Measurements from ENCODE around the gene POSTN.
A peak's percentile ranks its signal among the peaks of the same experiment; 100 is the strongest.

The POSTN gene

DNA sequence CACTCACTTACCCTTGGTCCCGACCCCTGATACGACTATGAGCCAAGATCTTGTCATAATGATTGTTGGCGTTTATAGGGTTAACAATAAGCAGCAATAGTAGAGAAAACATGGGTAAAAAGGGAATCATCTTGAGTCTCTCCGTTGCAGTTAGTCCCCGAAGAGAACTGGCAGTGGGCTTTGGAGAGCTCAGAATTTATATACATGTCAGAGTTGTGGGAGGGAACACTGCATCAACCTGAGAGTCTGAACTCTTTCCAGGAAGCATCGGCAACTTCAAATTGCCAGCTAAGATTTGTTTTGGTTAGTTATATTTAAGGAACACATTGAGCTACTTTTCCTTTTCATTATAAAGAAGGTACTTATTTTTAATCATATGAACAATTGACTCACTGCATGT, at the start of gene POSTN:
Gene POSTN, minus strand, starts transcription at position 172 of the 400 bp plus-strand sequence. Its CDS starts 42 bp downstream, at position 130.
- Histone ChIP-seq H3K9me3 (ENCODE audit: control insufficient read depth in 5 of 5, low read length in 5 of 5) (no peaks in the 10 kb centered on the region), H3K4me3 (ENCODE audit: low read depth in 1 of 5, low read length in 5 of 5) (peak within 1 kb of the TSS in 3 of 5 donors; percentile 31 to 61 (median 38)), H3K4me1 (ENCODE audit: control insufficient read depth in 5 of 5, insufficient read depth in 5 of 5, low read length in 5 of 5) (no peaks in the 10 kb centered on the region), H3K27me3 (ENCODE audit: control insufficient read depth in 5 of 5, insufficient read depth in 4 of 5, low read length in 5 of 5) (peaks cover 0 to 2% (median 0%) of the 10 kb centered on the region in 5 donors), H3K27ac (ENCODE audit: low read depth, low read length) (no peak within 1 kb of the TSS), H3K9ac (ENCODE audit: low read length in 5 of 5) (no peak within 1 kb of the TSS), H3K36me3 (ENCODE audit: control insufficient read depth in 5 of 5, insufficient read depth in 5 of 5, low read length in 5 of 5) (no peaks in the 10 kb centered on the region)

GRCh38 chr13:37647031-37647650, 48.6 kb upstream of the POSTN start:
- H3K36me3 ChIP-seq (ENCODE audit: control insufficient read depth in 5 of 5, insufficient read depth in 5 of 5, low read length in 5 of 5) = no peaks in the 10 kb centered on the region
- H3K9me3 ChIP-seq (ENCODE audit: control insufficient read depth in 5 of 5, low read length in 5 of 5) = no peaks in the 10 kb centered on the region
- no peak overlapping the region for H3K4me3 ChIP-seq (ENCODE audit: low read depth in 1 of 5, low read length in 5 of 5)
- H3K27ac ChIP-seq (ENCODE audit: low read depth, low read length) = no peak overlapping the region
- H3K4me1 ChIP-seq (ENCODE audit: control insufficient read depth in 5 of 5, insufficient read depth in 5 of 5, low read length in 5 of 5) = no peaks in the 10 kb centered on the region
- H3K9ac ChIP-seq (ENCODE audit: low read length in 5 of 5) = no peak overlapping the region
- H3K27me3 ChIP-seq (ENCODE audit: control insufficient read depth in 5 of 5, insufficient read depth in 4 of 5, low read length in 5 of 5) = no peaks in the 10 kb centered on the region

DNA sequence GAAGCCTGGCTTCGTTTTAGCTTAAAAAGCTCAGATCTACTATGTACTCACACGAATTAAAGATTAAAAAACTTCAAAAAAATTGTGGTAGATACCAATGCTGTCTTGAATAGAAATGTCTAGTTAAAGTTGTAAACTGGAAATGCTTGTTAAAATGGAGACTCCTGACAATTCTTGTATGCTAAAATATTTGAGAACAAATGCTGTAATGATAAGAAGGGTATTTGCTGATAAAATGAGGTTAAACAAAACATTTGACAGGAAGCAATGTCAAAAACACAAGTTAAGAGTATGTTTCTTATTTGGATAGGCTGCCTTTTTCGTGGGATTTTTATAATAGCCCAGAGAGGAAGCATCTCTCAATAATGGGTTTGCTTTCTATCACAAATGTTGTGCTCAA, 48.0 kb upstream of the POSTN start:
- Histone ChIP-seq H3K4me3 (ENCODE audit: low read depth in 1 of 5, low read length in 5 of 5) (no peak overlapping the region), H3K4me1 (ENCODE audit: control insufficient read depth in 5 of 5, insufficient read depth in 5 of 5, low read length in 5 of 5) (no peaks in the 10 kb centered on the region), H3K36me3 (ENCODE audit: control insufficient read depth in 5 of 5, insufficient read depth in 5 of 5, low read length in 5 of 5) (no peaks in the 10 kb centered on the region), H3K27me3 (ENCODE audit: control insufficient read depth in 5 of 5, insufficient read depth in 4 of 5, low read length in 5 of 5) (no peaks in the 10 kb centered on the region), H3K27ac (ENCODE audit: low read depth, low read length) (no peak overlapping the region), H3K9ac (ENCODE audit: low read length in 5 of 5) (no peak overlapping the region), H3K9me3 (ENCODE audit: control insufficient read depth in 5 of 5, low read length in 5 of 5) (no peaks in the 10 kb centered on the region)

GRCh38 chr13:37645181-37645740, 46.7 kb upstream of the POSTN start:
- Histone ChIP-seq H3K4me1 (ENCODE audit: control insufficient read depth in 5 of 5, insufficient read depth in 5 of 5, low read length in 5 of 5) (no peaks in the 10 kb centered on the region), H3K9ac (ENCODE audit: low read length in 5 of 5) (no peak overlapping the region), H3K36me3 (ENCODE audit: control insufficient read depth in 5 of 5, insufficient read depth in 5 of 5, low read length in 5 of 5) (no peaks in the 10 kb centered on the region), H3K27me3 (ENCODE audit: control insufficient read depth in 5 of 5, insufficient read depth in 4 of 5, low read length in 5 of 5) (no peaks in the 10 kb centered on the region), H3K4me3 (ENCODE audit: low read depth in 1 of 5, low read length in 5 of 5) (no peak overlapping the region), H3K27ac (ENCODE audit: low read depth, low read length) (no peak overlapping the region), H3K9me3 (ENCODE audit: control insufficient read depth in 5 of 5, low read length in 5 of 5) (no peaks in the 10 kb centered on the region)

- no peak overlapping the region for H3K27ac ChIP-seq (ENCODE audit: low read depth, low read length)
- H3K36me3 ChIP-seq (ENCODE audit: control insufficient read depth in 5 of 5, insufficient read depth in 5 of 5, low read length in 5 of 5) = no peaks in the 10 kb centered on the region
- no peaks in the 10 kb centered on the region for H3K27me3 ChIP-seq (ENCODE audit: control insufficient read depth in 5 of 5, insufficient read depth in 4 of 5, low read length in 5 of 5)
- H3K4me1 ChIP-seq (ENCODE audit: control insufficient read depth in 5 of 5, insufficient read depth in 5 of 5, low read length in 5 of 5) = no peaks in the 10 kb centered on the region
- no peak overlapping the region for H3K4me3 ChIP-seq (ENCODE audit: low read depth in 1 of 5, low read length in 5 of 5)
- H3K9ac ChIP-seq (ENCODE audit: low read length in 5 of 5) = no peak overlapping the region
- no peaks in the 10 kb centered on the region for H3K9me3 ChIP-seq (ENCODE audit: control insufficient read depth in 5 of 5, low read length in 5 of 5)
Observed at GRCh38 chr13:37641391-37641790, 42.8 kb upstream of the POSTN start.

DNA sequence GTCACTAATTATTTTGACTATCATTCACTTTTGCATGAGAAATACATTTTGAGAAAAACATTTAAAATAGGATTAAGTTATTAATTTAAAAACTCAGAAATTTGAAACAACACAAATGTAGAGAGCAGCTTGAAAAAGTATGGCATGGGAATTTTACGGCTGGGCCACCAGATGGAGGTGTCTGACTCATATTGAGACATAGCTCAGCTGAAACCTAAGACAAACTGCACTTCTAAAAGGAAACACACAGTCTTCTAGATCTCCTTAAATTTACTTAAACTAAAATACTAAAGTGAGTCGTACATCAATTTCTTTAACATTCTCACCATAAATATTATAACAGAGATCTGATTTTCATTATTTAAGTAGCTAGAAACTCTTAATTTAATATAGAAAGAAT, 41.9 kb upstream of the POSTN start:
- no peaks in the 10 kb centered on the region for H3K4me1 ChIP-seq (ENCODE audit: control insufficient read depth in 5 of 5, insufficient read depth in 5 of 5, low read length in 5 of 5)
- H3K27ac ChIP-seq (ENCODE audit: low read depth, low read length) = no peak overlapping the region
- H3K4me3 ChIP-seq (ENCODE audit: low read depth in 1 of 5, low read length in 5 of 5) = no peak overlapping the region
- H3K27me3 ChIP-seq (ENCODE audit: control insufficient read depth in 5 of 5, insufficient read depth in 4 of 5, low read length in 5 of 5) = no peaks in the 10 kb centered on the region
- no peaks in the 10 kb centered on the region for H3K9me3 ChIP-seq (ENCODE audit: control insufficient read depth in 5 of 5, low read length in 5 of 5)
- no peak overlapping the region for H3K9ac ChIP-seq (ENCODE audit: low read length in 5 of 5)
- no peaks in the 10 kb centered on the region for H3K36me3 ChIP-seq (ENCODE audit: control insufficient read depth in 5 of 5, insufficient read depth in 5 of 5, low read length in 5 of 5)

GRCh38 chr13:37636701-37637100, 38.1 kb upstream of the POSTN start:
- H3K9ac ChIP-seq (ENCODE audit: low read length in 5 of 5) = no peak overlapping the region
- H3K27me3 ChIP-seq (ENCODE audit: control insufficient read depth in 5 of 5, insufficient read depth in 4 of 5, low read length in 5 of 5) = no peaks in the 10 kb centered on the region
- no peaks in the 10 kb centered on the region for H3K36me3 ChIP-seq (ENCODE audit: control insufficient read depth in 5 of 5, insufficient read depth in 5 of 5, low read length in 5 of 5)
- H3K9me3 ChIP-seq (ENCODE audit: control insufficient read depth in 5 of 5, low read length in 5 of 5) = no peaks in the 10 kb centered on the region
- no peak overlapping the region for H3K27ac ChIP-seq (ENCODE audit: low read depth, low read length)
- H3K4me3 ChIP-seq (ENCODE audit: low read depth in 1 of 5, low read length in 5 of 5) = no peak overlapping the region
- H3K4me1 ChIP-seq (ENCODE audit: control insufficient read depth in 5 of 5, insufficient read depth in 5 of 5, low read length in 5 of 5) = no peaks in the 10 kb centered on the region

- Histone ChIP-seq H3K27me3 (ENCODE audit: control insufficient read depth in 5 of 5, insufficient read depth in 4 of 5, low read length in 5 of 5) (no peaks in the 10 kb centered on the region), H3K4me3 (ENCODE audit: low read depth in 1 of 5, low read length in 5 of 5) (no peak overlapping the region), H3K27ac (ENCODE audit: low read depth, low read length) (no peak overlapping the region), H3K9ac (ENCODE audit: low read length in 5 of 5) (no peak overlapping the region), H3K9me3 (ENCODE audit: control insufficient read depth in 5 of 5, low read length in 5 of 5) (no peaks in the 10 kb centered on the region), H3K4me1 (ENCODE audit: control insufficient read depth in 5 of 5, insufficient read depth in 5 of 5, low read length in 5 of 5) (no peaks in the 10 kb centered on the region), H3K36me3 (ENCODE audit: control insufficient read depth in 5 of 5, insufficient read depth in 5 of 5, low read length in 5 of 5) (no peaks in the 10 kb centered on the region)
Observed at GRCh38 chr13:37632294-37632693, 33.7 kb upstream of the POSTN start.

DNA sequence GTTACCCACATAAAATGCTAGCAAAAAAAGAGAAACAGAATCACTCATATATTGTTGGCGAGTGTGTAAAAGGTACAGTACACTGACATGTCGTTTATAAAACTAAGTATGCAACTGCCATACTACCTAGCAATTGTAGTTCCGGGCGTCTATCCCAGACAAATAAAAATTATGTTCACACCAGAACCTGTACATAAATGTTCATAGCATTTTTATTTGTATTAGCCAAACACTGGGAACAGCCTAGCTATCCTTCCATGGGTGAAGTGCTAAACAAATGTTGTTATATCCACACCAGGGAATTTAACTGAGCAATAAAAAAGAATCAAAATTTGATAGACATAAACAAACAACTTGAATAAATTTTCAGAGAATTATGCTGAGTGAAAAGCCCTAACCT, 28.9 kb upstream of the POSTN start:
- Histone ChIP-seq H3K9ac (ENCODE audit: low read length in 5 of 5) (no peak overlapping the region), H3K9me3 (ENCODE audit: control insufficient read depth in 5 of 5, low read length in 5 of 5) (no peaks in the 10 kb centered on the region), H3K4me3 (ENCODE audit: low read depth in 1 of 5, low read length in 5 of 5) (no peak overlapping the region), H3K27ac (ENCODE audit: low read depth, low read length) (no peak overlapping the region), H3K36me3 (ENCODE audit: control insufficient read depth in 5 of 5, insufficient read depth in 5 of 5, low read length in 5 of 5) (no peaks in the 10 kb centered on the region), H3K4me1 (ENCODE audit: control insufficient read depth in 5 of 5, insufficient read depth in 5 of 5, low read length in 5 of 5) (no peaks in the 10 kb centered on the region), H3K27me3 (ENCODE audit: control insufficient read depth in 5 of 5, insufficient read depth in 4 of 5, low read length in 5 of 5) (no peaks in the 10 kb centered on the region)

GRCh38 chr13:37621811-37622361, 23.3 kb upstream of the POSTN start:
- H3K36me3 ChIP-seq (ENCODE audit: control insufficient read depth in 5 of 5, insufficient read depth in 5 of 5, low read length in 5 of 5) = no peaks in the 10 kb centered on the region
- H3K9me3 ChIP-seq (ENCODE audit: control insufficient read depth in 5 of 5, low read length in 5 of 5) = no peaks in the 10 kb centered on the region
- no peak overlapping the region for H3K4me3 ChIP-seq (ENCODE audit: low read depth in 1 of 5, low read length in 5 of 5)
- no peaks in the 10 kb centered on the region for H3K27me3 ChIP-seq (ENCODE audit: control insufficient read depth in 5 of 5, insufficient read depth in 4 of 5, low read length in 5 of 5)
- H3K27ac ChIP-seq (ENCODE audit: low read depth, low read length) = no peak overlapping the region
- H3K9ac ChIP-seq (ENCODE audit: low read length in 5 of 5) = no peak overlapping the region
- peaks cover 0 to 10% (median 7%) of the 10 kb centered on the region in 5 donors for H3K4me1 ChIP-seq (ENCODE audit: control insufficient read depth in 5 of 5, insufficient read depth in 5 of 5, low read length in 5 of 5)
